Middle frontal gyrus (tissue), 1 donor: ENCODE results near the gene CCDC13.
A peak's percentile ranks its signal among the peaks of the same experiment; 100 is the strongest.

Experiments
- DNase-seq: peaks from one replicate; pipeline ENCODE4 v3.0.0-alpha.2; 2015; ENCODE audit warnings: low spot score; ENCODE audit errors: extremely low spot score

The CCDC13 gene

GRCh38 chr3:42733501-42734262 lies 39.4 kb downstream of the CCDC13 start:
- no peak for DNase-seq

DNA sequence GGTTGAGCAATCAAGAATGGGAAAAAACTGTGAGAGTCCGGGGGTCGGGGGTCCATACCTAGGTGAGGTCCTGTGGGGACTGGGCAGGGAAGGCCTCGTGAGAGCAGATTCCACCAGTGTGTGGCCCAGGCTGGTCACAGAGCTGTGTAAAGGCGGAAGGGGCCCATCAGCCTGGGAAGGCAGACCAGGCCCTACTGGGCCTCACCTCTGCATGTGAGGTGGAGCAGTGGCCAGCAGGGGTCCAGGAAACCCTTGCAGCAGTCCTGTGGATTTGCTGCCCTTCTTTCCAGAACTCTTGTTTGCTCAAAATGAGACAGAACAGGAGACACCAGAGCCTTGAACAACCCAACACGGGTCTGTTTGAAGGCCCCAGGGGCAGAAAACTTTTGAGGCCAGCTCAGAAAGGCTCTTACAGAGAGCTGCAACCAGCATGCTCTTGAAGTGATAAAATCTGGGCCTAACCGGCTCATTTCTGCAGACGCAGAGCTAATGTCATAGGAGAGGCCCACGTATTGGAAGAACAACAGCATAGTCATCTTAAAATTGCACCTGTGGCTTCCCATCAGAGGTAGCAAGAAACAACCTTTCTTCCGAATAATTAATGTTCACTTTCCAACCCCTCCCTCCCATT lies 40.1 kb downstream of the CCDC13 start:
- DNase-seq: no peak

GRCh38 chr3:42732196-42732828 lies 40.7 kb downstream of the CCDC13 start:
- peak; percentile 81 for DNase-seq

DNA sequence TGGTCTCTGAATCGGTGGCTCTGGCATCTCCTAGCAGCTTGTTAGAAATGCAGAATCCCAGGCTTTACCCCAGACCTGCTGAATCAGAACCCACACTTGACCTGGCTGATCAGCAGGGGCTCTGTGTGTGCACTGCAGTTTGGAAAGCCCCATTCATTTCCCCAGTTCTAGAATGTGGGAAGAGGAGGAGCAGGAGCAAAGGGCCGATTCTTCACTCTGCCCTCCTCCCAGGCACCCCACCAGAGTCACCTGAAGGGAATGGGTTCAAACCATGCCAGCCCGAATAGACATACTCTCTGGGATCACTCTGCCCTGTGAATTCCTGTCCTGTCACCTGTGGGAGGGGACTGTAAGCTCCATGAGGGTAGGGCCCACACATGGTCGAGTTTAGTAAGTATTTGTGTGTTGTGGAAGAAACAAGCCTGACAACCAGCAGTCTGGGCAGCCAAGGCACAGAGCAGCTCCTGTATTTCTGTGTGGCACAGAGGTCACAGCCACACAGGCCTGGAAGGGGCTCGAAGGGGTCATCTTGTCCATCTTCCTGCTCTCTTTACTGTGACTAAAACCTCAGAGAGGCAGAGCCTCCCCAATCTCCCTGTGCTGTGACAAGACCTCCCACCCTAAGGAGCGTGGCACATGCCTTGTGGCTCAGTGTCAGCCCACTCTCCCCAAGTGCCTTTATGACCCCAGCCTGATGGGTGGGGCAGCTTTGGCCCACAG lies 41.4 kb downstream of the CCDC13 start:
- no peak for DNase-seq

DNA sequence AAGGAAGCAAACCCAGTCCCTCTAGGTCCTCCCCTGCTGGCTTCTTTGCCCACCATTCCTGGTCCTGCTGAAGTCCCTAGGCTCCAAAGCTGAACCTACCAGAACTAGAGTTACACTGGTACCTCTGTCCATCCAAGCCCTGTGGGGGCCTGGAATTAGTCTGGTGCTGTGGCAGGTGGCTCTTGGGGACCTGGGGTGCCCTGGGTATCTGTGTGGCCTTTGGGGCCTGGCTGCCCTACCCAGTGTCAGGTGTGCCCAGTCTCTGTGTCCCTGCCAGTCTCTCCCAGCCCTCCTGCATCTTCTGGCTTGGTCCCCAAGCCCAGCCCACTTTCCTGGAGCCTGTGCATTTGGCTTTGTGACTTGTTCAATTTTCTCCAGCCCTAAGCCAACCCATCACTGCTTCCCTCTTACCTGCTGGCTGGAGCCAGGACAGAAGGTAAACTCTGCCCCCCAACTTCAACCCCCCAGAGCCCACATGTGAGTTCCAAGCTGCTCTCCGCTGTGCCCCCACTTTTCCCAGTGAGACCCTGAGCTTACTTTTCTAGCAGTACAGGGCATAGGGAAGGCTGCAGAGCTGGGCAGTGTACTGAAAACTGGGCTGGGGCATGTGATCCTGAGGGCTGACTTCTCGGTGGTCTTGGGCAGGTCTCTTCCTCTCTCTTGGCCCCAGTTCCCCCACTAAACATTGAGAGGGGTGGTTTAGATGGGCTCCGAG lies 42.2 kb downstream of the CCDC13 start:
- DNase-seq: no peak

DNA sequence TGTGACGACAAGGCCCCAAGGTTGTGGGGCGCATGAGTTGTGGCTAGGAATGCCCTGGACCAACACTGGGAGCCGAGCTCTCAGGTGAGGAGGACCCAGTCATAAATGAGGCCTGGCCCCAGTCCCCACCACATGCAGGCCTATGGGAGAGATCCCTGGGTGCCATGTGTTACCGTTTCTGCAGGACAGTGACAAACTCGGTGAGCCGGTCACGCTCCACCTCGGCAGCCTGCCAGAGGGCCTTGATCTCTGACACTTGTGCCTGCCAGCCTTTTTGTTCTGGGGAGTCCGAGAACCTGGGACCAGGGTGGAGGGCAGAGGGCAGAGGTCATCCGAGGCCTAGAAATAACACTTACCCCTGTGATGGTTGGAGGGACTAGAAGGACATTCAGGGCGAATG lies 42.8 kb downstream of the CCDC13 start:
- no peak for DNase-seq

GRCh38 chr3:42729404-42730145 lies 43.5 kb downstream of the CCDC13 start:
- no peak for DNase-seq

DNA sequence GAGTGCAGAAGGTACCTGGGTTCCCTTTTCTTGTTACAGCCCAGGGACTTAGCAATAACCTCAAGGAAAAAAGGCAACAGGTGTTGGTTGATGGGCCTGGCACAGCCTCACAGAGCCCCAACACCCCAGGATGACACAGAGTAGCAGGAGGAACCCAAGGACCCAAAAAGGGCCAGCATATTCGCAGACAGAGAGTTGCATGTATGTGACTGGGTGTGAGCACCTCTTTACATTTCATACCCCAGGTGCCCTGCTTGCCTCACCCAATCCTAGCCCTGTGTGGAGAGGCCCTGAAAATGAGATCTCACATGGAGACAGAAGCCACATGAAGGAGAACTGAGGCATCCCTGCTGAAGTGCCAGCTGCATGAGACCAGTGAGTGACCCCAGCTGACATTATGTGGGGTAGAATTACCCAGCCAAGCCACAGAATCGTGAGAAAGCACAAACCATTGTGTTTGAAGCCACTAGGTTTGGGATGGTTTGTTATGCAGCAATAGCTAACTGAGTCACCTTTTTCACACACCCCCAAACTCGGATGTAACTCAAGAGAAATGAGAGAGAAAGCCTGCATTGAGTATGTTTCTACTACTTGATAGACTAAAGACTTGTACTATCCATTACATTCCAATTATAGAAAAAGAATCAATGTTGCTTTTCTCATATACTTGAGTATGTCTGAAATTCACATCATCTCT lies 44.2 kb downstream of the CCDC13 start:
- DNase-seq: no peak

- no peak for DNase-seq
These were observed 45.0 kb downstream of the CCDC13 start for GRCh38 chr3:42728056-42728455.

DNA sequence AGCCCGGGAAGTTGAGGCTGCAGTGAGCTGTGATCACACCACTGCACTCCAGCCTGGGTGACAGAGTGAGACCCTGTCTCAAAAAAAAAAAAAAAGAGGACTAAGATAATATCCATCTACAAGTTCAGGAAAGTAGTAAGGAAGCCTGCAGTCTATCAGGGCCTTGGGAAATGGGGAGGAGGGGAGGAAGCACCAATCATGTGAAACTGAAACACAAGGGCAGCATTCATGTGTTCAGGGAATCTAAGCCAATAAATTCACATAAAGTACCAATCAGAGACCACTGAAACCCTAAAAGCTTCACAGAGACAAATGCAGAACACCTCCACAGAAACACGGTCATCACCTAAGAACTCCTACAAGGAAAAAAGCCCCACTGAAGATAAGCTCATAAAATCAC lies 47.6 kb downstream of the CCDC13 start:
- DNase-seq: no peak

- no peak for DNase-seq
These were observed 49.8 kb downstream of the CCDC13 start for GRCh38 chr3:42723219-42723618.
